GM18508 (cell line): Measurements from ENCODE around the gene FOXO3B.
"Not testable (repeated sequence)": the region's sequence is repeated elsewhere in the genome, so short reads cannot be mapped to it uniquely, and the experiment has no call there.

Source experiments
- ATAC-seq: cut with Tn5 transposase; IDR thresholded peaks from one replicate; pipeline ENCODE4 v1.9.1; 2021; ENCODE audit warnings: moderate number of reproducible peaks; ENCODE audit not compliant: insufficient read depth, unreplicated experiment

FOXO3B gene

GRCh38 chr17:18661924-18662624 is 20.0 kb downstream of the FOXO3B start:
- not testable (repeated sequence) for ATAC-seq

GRCh38 chr17:18650094-18650493 is 32.0 kb downstream of the FOXO3B start:
- not testable (repeated sequence) for ATAC-seq

GRCh38 chr17:18644291-18644690 is 37.8 kb downstream of the FOXO3B start, which contains the start of gene TBC1D28:
Gene TBC1D28, minus strand, starts transcription at chr17:18644391. Its CDS starts 3,039 bp downstream, at chr17:18641352.
- not testable (repeated sequence) for ATAC-seq

GRCh38 chr17:18643124-18643523 is 39.0 kb downstream of the FOXO3B start:
- ATAC-seq: not testable (repeated sequence)

GRCh38 chr17:18638357-18638756 is 43.8 kb downstream of the FOXO3B start:
- not testable (repeated sequence) for ATAC-seq

- ATAC-seq: not testable (repeated sequence)
These were observed 45.9 kb downstream of the FOXO3B start for GRCh38 chr17:18636237-18636636.

- not testable (repeated sequence) for ATAC-seq
These were observed 46.3 kb downstream of the FOXO3B start for GRCh38 chr17:18635773-18636172.

GRCh38 chr17:18634550-18635263 is 47.4 kb downstream of the FOXO3B start:
- not testable (repeated sequence) for ATAC-seq
